Posterior cingulate gyrus (tissue), 11 donors: ENCODE data around the gene PALD1.
"Not testable (repeated sequence)": the region's sequence is repeated elsewhere in the genome, so short reads cannot be mapped to it uniquely, and the experiment has no call there.

Source experiments
- DNase-seq, 10 donors: peaks; one replicate each; pipeline versions ENCODE4 v3.0.0 to v3.0.0-alpha.2; 2020 to 2021; ENCODE audit warnings: mixed read lengths in 3 of 10
- intact Hi-C: fragments of 100-400 bp; cut with DNase I; formaldehyde crosslinking; loops from one replicate; pipeline ENCODE4 v1.15.1; 2023

PALD1 gene

GRCh38 chr10:70578371-70578947 lies 99.9 kb downstream of the PALD1 start:
- intact Hi-C loops = no loop called here
- peak in 1 of 10 donors; percentile 12 for DNase-seq

GRCh38 chr10:70579234-70580002 lies 100.9 kb downstream of the PALD1 start:
- intact Hi-C loops = no loop called here

GRCh38 chr10:70581176-70581575 lies 102.6 kb downstream of the PALD1 start:
- intact Hi-C loops = not testable (repeated sequence)
- peak in 1 of 10 donors; percentile 38 for DNase-seq

More at GRCh38 chr10:70579234-70580002, 100.9 kb downstream of the PALD1 start:
- DNase-seq = peak in 2 of 10 donors; percentile 14 to 43

GRCh38 chr10:70582793-70583668 lies 104.5 kb downstream of the PALD1 start:
- intact Hi-C loops = no loop called here
- DNase-seq = peak in 2 of 10 donors; percentile 6 to 42

- intact Hi-C loops = no loop called here
- peak in 1 of 10 donors; percentile 22 for DNase-seq
These were observed 105.1 kb downstream of the PALD1 start for GRCh38 chr10:70583669-70584037.

- intact Hi-C loops = no loop called here
- DNase-seq = peak in 2 of 10 donors; percentile 41 to 49
These were observed 105.8 kb downstream of the PALD1 start for GRCh38 chr10:70584366-70584765.

DNA sequence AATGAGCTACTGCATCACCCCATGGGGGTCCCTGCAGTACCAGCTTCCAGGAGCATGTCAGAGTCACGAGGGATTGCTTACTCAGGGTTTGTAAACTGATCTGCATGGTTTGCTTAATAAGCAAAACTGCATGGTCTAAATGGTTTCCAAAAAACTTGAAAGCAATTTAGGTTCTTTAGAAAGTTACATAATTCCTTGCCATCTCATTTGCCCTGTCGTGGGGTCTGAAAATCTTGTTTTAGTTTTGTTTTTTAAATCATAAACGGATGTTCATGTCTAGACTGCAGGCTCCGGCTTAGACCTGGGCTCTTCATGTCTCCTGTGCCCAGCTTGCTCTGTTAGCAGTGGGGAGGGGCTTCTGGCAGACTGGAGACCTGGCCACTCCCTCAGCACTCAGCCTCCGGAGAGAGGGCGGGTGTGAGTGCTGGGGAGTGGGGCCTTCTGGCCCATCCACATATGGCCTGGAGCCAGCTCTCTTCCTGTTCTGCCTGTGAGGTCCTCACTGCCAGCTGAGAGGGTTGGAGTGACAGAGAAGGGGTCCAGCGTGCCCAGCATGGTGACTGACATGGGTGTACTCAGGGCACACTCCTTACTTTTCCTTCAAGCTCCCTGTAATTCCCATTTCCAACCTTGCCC lies 106.5 kb downstream of the PALD1 start:
- intact Hi-C loops = no loop called here

DNA sequence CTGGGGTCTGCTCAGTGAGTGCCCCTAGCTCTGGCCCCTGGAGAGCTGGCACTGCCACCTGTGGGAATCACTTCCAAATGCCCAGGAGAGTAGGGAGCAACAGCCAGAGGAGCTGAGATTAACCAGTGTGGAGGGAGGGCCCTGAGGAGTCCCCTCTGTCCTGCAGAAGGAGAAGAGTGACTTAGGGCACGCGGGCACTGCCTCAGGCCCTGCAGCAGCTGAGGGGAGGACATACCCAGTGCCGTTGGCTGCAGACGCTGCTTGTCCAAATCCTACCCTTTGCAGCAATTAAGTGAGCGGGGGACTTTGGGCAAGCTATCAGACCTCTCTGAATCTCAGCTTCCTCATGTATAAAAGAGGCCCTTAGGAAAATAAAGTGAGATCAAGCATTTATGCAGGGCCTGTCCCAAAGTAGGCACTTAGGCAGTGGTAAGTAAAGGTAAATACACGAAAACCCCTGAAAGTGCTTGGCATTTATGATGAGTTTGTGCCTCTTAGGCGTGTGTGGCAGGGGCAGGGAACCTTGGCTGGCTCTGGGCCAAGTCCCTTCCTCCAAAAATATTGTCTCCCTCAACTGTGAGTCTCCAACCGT lies 107.1 kb downstream of the PALD1 start:
- peak in 3 of 10 donors; percentile 30 to 67 (median 47) for DNase-seq
- intact Hi-C loops = no loop called here

More for the DNA sequence above, 106.5 kb downstream of the PALD1 start:
- DNase-seq = peak in 3 of 10 donors; percentile 58 to 62 (median 59)

DNA sequence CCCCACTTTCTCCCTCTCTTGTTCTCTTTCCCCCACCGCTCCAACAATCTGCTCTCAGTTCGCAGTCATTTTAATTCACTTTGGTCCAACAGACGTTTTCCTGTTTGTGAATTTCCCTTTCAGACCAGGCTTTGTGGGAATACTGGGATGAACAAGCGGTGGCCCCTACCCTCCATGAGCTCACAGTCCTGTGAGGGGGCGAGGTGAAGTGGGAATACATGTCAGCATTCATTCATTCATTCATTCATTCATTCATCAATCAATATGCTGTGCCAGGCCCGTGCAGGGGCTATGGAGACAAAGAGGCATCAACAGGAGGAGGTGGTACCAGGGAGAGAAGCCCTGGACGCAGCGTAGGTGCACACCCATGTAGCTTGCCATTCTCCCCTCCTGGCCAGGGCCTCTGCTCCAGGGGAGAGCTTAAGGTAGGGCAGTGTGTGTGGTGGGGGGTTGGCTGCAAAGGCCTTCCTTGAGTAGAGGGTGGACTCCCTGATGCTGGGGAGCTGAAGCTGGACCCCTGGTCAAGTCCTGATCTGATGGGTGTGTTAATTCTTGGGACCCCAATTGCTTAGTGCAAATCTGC lies 107.9 kb downstream of the PALD1 start:
- intact Hi-C loops = no loop called here
- DNase-seq = no peak

GRCh38 chr10:70587045-70587658 lies 108.6 kb downstream of the PALD1 start:
- peak in 1 of 10 donors; percentile 2 for DNase-seq
- intact Hi-C loops = no loop called here

DNA sequence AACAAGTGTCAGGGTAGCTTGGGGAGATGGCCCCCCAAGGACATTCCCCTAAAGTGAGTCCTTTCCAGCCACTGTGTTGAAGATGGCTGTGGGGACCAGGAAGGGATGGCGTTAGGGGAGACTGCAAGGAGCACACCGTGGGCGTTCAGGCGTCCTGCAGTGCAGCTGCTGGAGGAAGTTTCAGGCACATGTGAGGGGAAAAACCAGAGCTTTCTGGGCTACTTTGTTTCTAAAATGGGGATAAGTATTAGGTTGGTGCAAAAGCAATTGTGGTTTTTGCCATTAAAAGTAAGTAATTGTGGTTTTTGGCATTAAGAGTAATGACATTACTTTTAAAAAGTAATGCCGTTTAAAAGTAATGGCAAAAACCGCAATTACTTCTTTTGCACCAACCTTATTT lies 109.7 kb downstream of the PALD1 start:
- intact Hi-C loops = no loop called here
- DNase-seq = no peak

GRCh38 chr10:70588859-70589570 lies 110.4 kb downstream of the PALD1 start:
- intact Hi-C loops = no loop called here
- no peak for DNase-seq

- DNase-seq = no peak
- intact Hi-C loops = no loop called here
These were observed 111.4 kb downstream of the PALD1 start for GRCh38 chr10:70589762-70590654.

- no peak for DNase-seq
- intact Hi-C loops = no loop called here
These were observed 112.3 kb downstream of the PALD1 start for GRCh38 chr10:70590655-70591416.

DNA sequence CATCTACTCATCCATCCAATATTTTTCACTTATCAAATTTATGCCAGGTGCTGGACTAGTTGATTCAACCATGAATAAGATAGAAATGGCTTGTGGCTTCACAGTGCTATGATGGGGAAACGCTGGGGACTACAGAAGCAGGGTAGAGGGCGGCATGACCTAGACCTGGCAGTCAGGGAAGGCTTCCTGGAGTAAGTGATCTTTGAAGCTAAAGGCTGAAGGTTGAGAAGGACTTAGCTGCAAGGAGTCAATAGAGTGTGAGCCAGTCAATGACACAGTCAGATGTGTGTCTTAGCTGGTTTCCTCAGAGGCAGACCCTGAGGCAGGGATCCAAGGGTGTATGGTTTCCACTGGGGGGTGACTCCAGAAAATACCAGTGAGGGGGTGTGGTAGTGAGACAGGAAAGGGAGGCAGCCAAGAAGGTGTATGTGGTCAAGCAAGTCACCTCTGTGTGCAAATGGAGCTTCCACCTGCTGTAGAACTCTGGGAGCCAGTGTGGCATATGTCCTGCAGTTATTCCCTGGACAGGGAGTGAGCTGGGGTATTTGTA lies 113.7 kb downstream of the PALD1 start:
- intact Hi-C loops = no loop called here
- no peak for DNase-seq

- intact Hi-C loops = no loop called here
- DNase-seq = no peak
These were observed 114.4 kb downstream of the PALD1 start for GRCh38 chr10:70592746-70593512.
